ENCODE results near the gene ANKS4B.

DNA sequence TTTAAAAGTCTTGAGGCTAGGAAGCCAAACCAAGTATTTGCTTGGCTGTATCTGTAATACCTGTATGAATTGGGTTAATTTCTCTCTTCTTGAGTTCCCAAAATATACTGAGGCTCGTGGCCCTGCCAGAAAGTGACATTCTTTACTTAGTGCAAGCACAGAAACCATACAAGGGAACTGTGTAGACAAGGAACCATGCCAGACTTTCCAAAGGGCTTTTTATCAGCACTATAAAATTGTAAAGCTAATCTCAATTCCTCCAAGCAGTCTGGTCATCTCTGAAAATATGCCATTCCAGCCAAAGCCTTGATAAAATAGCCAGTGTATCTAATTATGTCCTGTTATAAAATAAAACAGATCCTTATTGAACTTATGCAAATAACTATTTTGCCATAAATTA lies 51.8 kb downstream of the ANKS4B start:
- TF ChIP-seq, protein P1, sequence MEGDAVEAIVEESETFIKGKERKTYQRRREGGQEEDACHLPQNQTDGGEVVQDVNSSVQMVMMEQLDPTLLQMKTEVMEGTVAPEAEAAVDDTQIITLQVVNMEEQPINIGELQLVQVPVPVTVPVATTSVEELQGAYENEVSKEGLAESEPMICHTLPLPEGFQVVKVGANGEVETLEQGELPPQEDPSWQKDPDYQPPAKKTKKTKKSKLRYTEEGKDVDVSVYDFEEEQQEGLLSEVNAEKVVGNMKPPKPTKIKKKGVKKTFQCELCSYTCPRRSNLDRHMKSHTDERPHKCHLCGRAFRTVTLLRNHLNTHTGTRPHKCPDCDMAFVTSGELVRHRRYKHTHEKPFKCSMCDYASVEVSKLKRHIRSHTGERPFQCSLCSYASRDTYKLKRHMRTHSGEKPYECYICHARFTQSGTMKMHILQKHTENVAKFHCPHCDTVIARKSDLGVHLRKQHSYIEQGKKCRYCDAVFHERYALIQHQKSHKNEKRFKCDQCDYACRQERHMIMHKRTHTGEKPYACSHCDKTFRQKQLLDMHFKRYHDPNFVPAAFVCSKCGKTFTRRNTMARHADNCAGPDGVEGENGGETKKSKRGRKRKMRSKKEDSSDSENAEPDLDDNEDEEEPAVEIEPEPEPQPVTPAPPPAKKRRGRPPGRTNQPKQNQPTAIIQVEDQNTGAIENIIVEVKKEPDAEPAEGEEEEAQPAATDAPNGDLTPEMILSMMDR (IDR thresholded peaks at IDR 0.05), result no peak
- no peak for TF ChIP-seq POLR2A (IDR thresholded peaks at IDR 0.05)

All from esophagus squamous epithelium (tissue), 4 donors.